RWPE2 (cell line): Measurements from ENCODE around the gene PPP1R26.
A peak's percentile ranks its signal among the peaks of the same experiment; 100 is the strongest.

Experiments
- ATAC-seq: fragments of 200-7000 bp; cut with Tn5 transposase; 3 replicates; pipeline ENCODE4 v1.9.1; 2021; ENCODE audit warnings: low read depth
- DNase-seq: peaks from one replicate; pipeline ENCODE4 v3.0.0-alpha.2; 2020; ENCODE audit warnings: low spot score
- H3K27ac ChIP-seq: fragments of 450-650 bp; 2 replicates; pipeline ENCODE4 v1.5.1; 2017; ENCODE audit warnings: mild to moderate bottlenecking; ENCODE audit not compliant: poor library complexity, severe bottlenecking
- H3K27me3 ChIP-seq: fragments of 250-450 bp; sonication (Bioruptor Pico); 2 replicates; pipeline ENCODE4 v1.5.1; 2021; ENCODE audit warnings: mild to moderate bottlenecking, moderate library complexity; ENCODE audit not compliant: insufficient read depth, poor library complexity, severe bottlenecking
- H3K36me3 ChIP-seq: fragments of 250-450 bp; sonication (Bioruptor Pico); 2 replicates; pipeline ENCODE4 v1.5.1; 2020; ENCODE audit warnings: low read depth, mild to moderate bottlenecking, moderate library complexity
- H3K4me1 ChIP-seq: fragments of 250-450 bp; sonication (Bioruptor Pico); 2 replicates; pipeline ENCODE4 v1.5.1; 2021; ENCODE audit warnings: mild to moderate bottlenecking, moderate library complexity; ENCODE audit not compliant: insufficient read depth, poor library complexity, severe bottlenecking
- H3K4me3 ChIP-seq: fragments of 250-450 bp; sonication (Bioruptor Pico); 2 replicates; pipeline ENCODE4 v1.5.1; 2021; ENCODE audit warnings: mild to moderate bottlenecking, moderate library complexity; ENCODE audit not compliant: severe bottlenecking
- H3K9me3 ChIP-seq: fragments of 250-450 bp; sonication (Bioruptor Pico); 2 replicates; pipeline ENCODE4 v1.5.1; 2021; ENCODE audit warnings: mild to moderate bottlenecking, moderate library complexity; ENCODE audit not compliant: severe bottlenecking
- CTCF ChIP-seq: fragments of 450-650 bp; IDR thresholded peaks from one replicate; pipeline ENCODE4 v1.5.1; 2017; ENCODE audit warnings: mild to moderate bottlenecking, moderate library complexity; ENCODE audit not compliant: poor library complexity, severe bottlenecking

Gene PPP1R26

GRCh38 chr9:135514342-135515082 lies 34.9 kb downstream of the PPP1R26 start:
- Histone ChIP-seq H3K36me3 (no peaks in the 10 kb centered on the region), H3K9me3 (no peaks in the 10 kb centered on the region), H3K27ac (no peak overlapping the region), H3K27me3 (no peaks in the 10 kb centered on the region), H3K4me3 (no peak overlapping the region), H3K4me1 (no peaks in the 10 kb centered on the region)
- no peak for ATAC-seq
- TF ChIP-seq CTCF: no peak
- DNase-seq: no peak

- no peaks in the 10 kb centered on the region for H3K4me1 ChIP-seq
- no peak for ATAC-seq
- H3K4me3 ChIP-seq: no peak overlapping the region
- H3K9me3 ChIP-seq: no peaks in the 10 kb centered on the region
- H3K36me3 ChIP-seq: no peaks in the 10 kb centered on the region
- DNase-seq: peak; percentile 39
- H3K27ac ChIP-seq: no peak overlapping the region
- TF ChIP-seq CTCF: no peak
- no peaks in the 10 kb centered on the region for H3K27me3 ChIP-seq
Measured at GRCh38 chr9:135515083-135515951, 35.7 kb downstream of the PPP1R26 start.

GRCh38 chr9:135516132-135516860 lies 36.7 kb downstream of the PPP1R26 start:
- ATAC-seq (no peak), DNase-seq (peak; percentile 23)
- Histone ChIP-seq H3K4me1 (no peaks in the 10 kb centered on the region), H3K27me3 (no peaks in the 10 kb centered on the region), H3K27ac (no peak overlapping the region), H3K9me3 (no peaks in the 10 kb centered on the region), H3K4me3 (no peak overlapping the region), H3K36me3 (no peaks in the 10 kb centered on the region)
- no peak for TF ChIP-seq CTCF

- H3K4me1 ChIP-seq: no peaks in the 10 kb centered on the region
- no peaks in the 10 kb centered on the region for H3K36me3 ChIP-seq
- ATAC-seq: no peak
- H3K27me3 ChIP-seq: no peaks in the 10 kb centered on the region
- no peak for TF ChIP-seq CTCF
- H3K4me3 ChIP-seq: no peak overlapping the region
- no peaks in the 10 kb centered on the region for H3K9me3 ChIP-seq
- H3K27ac ChIP-seq: no peak overlapping the region
- DNase-seq: peak; percentile 4
Measured at GRCh38 chr9:135517407-135517822, 37.8 kb downstream of the PPP1R26 start.
